HepG2 (cell line): Measurements from ENCODE around the gene C5orf15. TPM values are rescaled to one million over a fixed set of nuclear protein-coding genes. Genes with fewer than 3 reads are reported as not detected.

Experiments used
- NCOR1 ChIP-seq: fragments of 200-600 bp; sonication (generic); IDR thresholded peaks from 2 replicates; pipeline ENCODE4 v1.7.0; 2017; ENCODE audit warnings: antibody characterized with exemption, low read length, borderline replicate concordance
- NFIC ChIP-seq: IDR thresholded peaks from 2 replicates; pipeline ENCODE4 v1.6.1; 2012; ENCODE audit warnings: mild to moderate bottlenecking, low read length, inconsistent platforms
- PHF21A ChIP-seq: sonication (generic); formaldehyde crosslinking; IDR thresholded peaks from 2 replicates; pipeline ENCODE4 v1.5.0; 2020; ENCODE audit warnings: mild to moderate bottlenecking, missing genetic modification reagents
- PLRG1 ChIP-seq: fragments of 450-650 bp; conservative IDR thresholded peaks from 2 replicates; pipeline ENCODE4 v1.6.1; 2016
- SALL1 ChIP-seq: sonication (generic); formaldehyde crosslinking; IDR thresholded peaks from 2 replicates; pipeline ENCODE4 v1.8.0; 2022; ENCODE audit warnings: mild to moderate bottlenecking, missing genetic modification reagents
- SP2 ChIP-seq: sonication (generic); formaldehyde crosslinking; IDR thresholded peaks from 2 replicates; pipeline ENCODE4 v1.5.1; 2020; ENCODE audit warnings: mild to moderate bottlenecking, missing genetic modification reagents
- YEATS4 ChIP-seq: sonication (generic); formaldehyde crosslinking; IDR thresholded peaks from 2 replicates; pipeline ENCODE4 v1.4.0; 2020; ENCODE audit warnings: missing genetic modification reagents, borderline replicate concordance
- ZBTB34 ChIP-seq: sonication (generic); formaldehyde crosslinking; IDR thresholded peaks from 2 replicates; pipeline ENCODE4 v1.8.0; 2022; ENCODE audit warnings: mild to moderate bottlenecking, missing genetic modification reagents
- ZC3H13 ChIP-seq: sonication (generic); formaldehyde crosslinking; IDR thresholded peaks from 2 replicates; pipeline ENCODE4 v1.8.1; 2023; ENCODE audit warnings: mild to moderate bottlenecking, missing genetic modification reagents, moderate library complexity
- ZHX2 ChIP-seq, 2 experiments: sonication (generic) in 1 of 2; formaldehyde crosslinking in 1 of 2; IDR thresholded peaks; 2 replicates each; pipeline versions ENCODE4 v1.6.1 to v1.9.0; 2014 to 2022; ENCODE audit warnings: antibody characterized with exemption in 1 of 2, borderline replicate concordance in 1 of 2, inconsistent platforms in 1 of 2, low read depth in 1 of 2, missing genetic modification reagents in 1 of 2
- ZNF318 ChIP-seq: sonication (generic); formaldehyde crosslinking; IDR thresholded peaks from 2 replicates; pipeline ENCODE4 v1.4.0; 2020; ENCODE audit warnings: mild to moderate bottlenecking, missing genetic modification reagents
- ZNF432 ChIP-seq: sonication (generic); formaldehyde crosslinking; IDR thresholded peaks from 2 replicates; pipeline ENCODE4 v1.5.0; 2020; ENCODE audit warnings: missing genetic modification reagents, mild to moderate bottlenecking, borderline replicate concordance
- ZNF557 ChIP-seq: sonication (generic); formaldehyde crosslinking; IDR thresholded peaks from 2 replicates; pipeline ENCODE4 v1.4.0; 2020; ENCODE audit warnings: missing genetic modification reagents
- polyA plus RNA-seq, 8 experiments: library from polyadenylated mRNA; depleted of rRNA in 3 of 8; stranded (reverse) in 7 of 8; unstranded in 1 of 8; fragments of >200 nt; fragmentation: Illumina TruSeq in 4 of 8; extraction: Trizol in 4 of 8; gene quantifications; 2 replicates each; pipeline versions ENCODE4 v1.2.1 to v1.2.3, GENCODE V29; 2011 to 2016; ENCODE audit warnings: low read depth in 4 of 8, missing spikeins in 1 of 8, mixed read lengths in 1 of 8; ENCODE audit not compliant: insufficient read depth in 1 of 8
- total RNA-seq, 5 experiments: library from RNA; depleted of rRNA; stranded (reverse); fragments of >200 nt; fragmentation: Illumina TruSeq; extraction: Trizol; gene quantifications; 2 replicates each; pipeline ENCODE4 v1.2.3, GENCODE V29; 2016; ENCODE audit warnings: low read depth in 1 of 5

C5orf15 gene
- total and polyA plus RNA-seq, 2 of the 13 experiments (the other 11 are each of a cell fraction or from before 2014, with no cell fraction given) = 58.5 to 82.7 TPM

- TF ChIP-seq ZHX2 (IDR thresholded peaks at IDR 0.05; ENCODE audit: low read depth) (no peak), ZHX2 (CRISPR knock-in tag; IDR thresholded peaks at IDR 0.05; ENCODE audit: borderline replicate concordance) (no peak), ZNF557 (CRISPR knock-in tag) (no peak), PHF21A (CRISPR knock-in tag) (no peak; the same call in 1 of the 2 replicates), SALL1 (CRISPR knock-in tag) (no peak), YEATS4 (CRISPR knock-in tag) (no peak; the same call in 1 of the 2 replicates), NFIC (peak; percentile 79; the same call in 1 of the 2 replicates), ZC3H13 (CRISPR knock-in tag) (no peak), ZNF318 (CRISPR knock-in tag) (no peak), NCOR1 (peak; percentile 90; the same call in 1 of the 2 replicates), SP2 (CRISPR knock-in tag) (no peak), PLRG1 (no peak), ZNF432 (CRISPR knock-in tag) (no peak), ZBTB34 (CRISPR knock-in tag) (no peak; the same call in 1 of the 2 replicates)
Measured at GRCh38 chr5:133969654-133970324, 1.4 kb upstream of the C5orf15 start (continued).
